ENCODE data around the gene CLPTM1.

GRCh38 chr19:44998025-44998424 lies 42.8 kb downstream of the CLPTM1 start:
- TF ChIP-seq NFRKB (IDR thresholded peaks at IDR 0.05) (no peak), FOXM1 (IDR thresholded peaks at IDR 0.05; ENCODE audit: borderline replicate concordance) (no peak), SP1 (IDR thresholded peaks at IDR 0.05) (no peak), LEF1 (IDR thresholded peaks at IDR 0.05; ENCODE audit: borderline replicate concordance) (no peak)
